ENCODE measurements around the gene ARHGAP21. TPM values are rescaled to one million over a fixed set of nuclear protein-coding genes. Genes with fewer than 3 reads are reported as not detected.

ARHGAP21 gene
- total and polyA plus RNA-seq, 2 experiments from 2014 or later, result 28.7 to 176 TPM

GRCh38 chr10:24700948-24701347 is 22.7 kb downstream of the ARHGAP21 start:
- peaks cover 100% of the 10 kb centered on the region for H3K79me2 ChIP-seq (ENCODE audit: insufficient read depth)
- whole genome bisulfite sequencing, 2 experiments (ENCODE audit: low coverage in 1 of 2, low lambda C conversion rate in 2 of 2, missing lambda C conversion rate in 2 of 2), result 97 to 98% methylated on average over 6 of the region's 6 CpGs
- H3K4me3 ChIP-seq, result no peak overlapping the region
- peaks cover 41% of the 10 kb centered on the region for H3F3A ChIP-seq (ENCODE audit: insufficient read depth)
- H4K20me1 ChIP-seq (ENCODE audit: insufficient read depth), result peaks cover 23% of the 10 kb centered on the region
- H3K4me2 ChIP-seq (ENCODE audit: unreplicated experiment), result peak overlapping the region; percentile 8
- H3K4me1 ChIP-seq (ENCODE audit: insufficient read depth), result peaks cover 47% of the 10 kb centered on the region
- H3K9me2 ChIP-seq (ENCODE audit: insufficient read depth), result no peaks in the 10 kb centered on the region
- TF ChIP-seq EZH2phosphoT487 (IDR thresholded peaks at IDR 0.05; ENCODE audit: insufficient read depth, low read depth), result no peak
- TF ChIP-seq EZH2 (IDR thresholded peaks at IDR 0.05; ENCODE audit: insufficient read depth, poor library complexity, severe bottlenecking), result no peak
- no peak overlapping the region for H2AFZ ChIP-seq
- no peak overlapping the region for H3K27ac ChIP-seq
- no peaks in the 10 kb centered on the region for H3K27me3 ChIP-seq (replicated peaks; ENCODE audit: insufficient read depth)
- in situ Hi-C loops (cut with MboI), result no loop called here
- no peaks in the 10 kb centered on the region; the same call in 1 of the 2 replicates for H3K36me3 ChIP-seq (ENCODE audit: low read depth)
- no peak overlapping the region for H3K9ac ChIP-seq
- DNase-seq, result no peak
- H3K9me3 ChIP-seq (ENCODE audit: low read depth), result no peaks in the 10 kb centered on the region

- WGBS, 2 experiments (ENCODE audit: low coverage in 1 of 2, low lambda C conversion rate in 2 of 2, missing lambda C conversion rate in 2 of 2), result 85 to 88% methylated on average over 3 of the region's 3 CpGs
Observed at GRCh38 chr10:24698270-24698669, 25.4 kb downstream of the ARHGAP21 start.

DNA sequence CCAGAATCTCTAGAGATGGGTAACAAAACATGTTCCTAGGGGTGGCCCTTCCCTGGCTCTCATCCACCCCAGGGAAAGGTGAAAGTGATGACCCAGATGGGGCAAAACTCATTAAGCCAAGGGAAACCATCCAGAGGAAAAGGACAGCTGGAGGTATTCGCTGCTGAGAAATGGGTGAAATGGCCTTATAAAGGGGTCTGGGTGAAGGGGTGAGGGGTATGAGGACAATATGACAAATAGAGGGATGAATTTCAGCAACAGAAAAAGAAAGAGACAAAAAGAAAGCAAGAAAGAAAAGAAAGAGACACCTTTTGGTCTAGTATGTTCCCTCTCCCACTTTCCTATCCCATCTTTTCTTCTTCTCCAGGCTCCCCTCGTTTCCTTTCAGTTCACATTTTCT is 26.6 kb downstream of the ARHGAP21 start:
- peaks cover 12% of the 10 kb centered on the region; the same call in 1 of the 2 replicates for H3K4me1 ChIP-seq (ENCODE audit: insufficient read depth)
- in situ Hi-C loops (cut with MboI), result no loop called here
- H3K9me2 ChIP-seq (ENCODE audit: insufficient read depth), result no peaks in the 10 kb centered on the region
- no peaks in the 10 kb centered on the region for H3K27me3 ChIP-seq (replicated peaks; ENCODE audit: insufficient read depth)
- no peak overlapping the region for H3K9ac ChIP-seq
- H4K20me1 ChIP-seq (ENCODE audit: insufficient read depth), result peaks cover 10% of the 10 kb centered on the region
- no peak overlapping the region for H3K4me2 ChIP-seq (ENCODE audit: unreplicated experiment)
- H3K9me3 ChIP-seq (ENCODE audit: low read depth), result no peaks in the 10 kb centered on the region
- 100% methylated on average over 2 of the region's 2 CpGs for WGBS, 2 experiments (ENCODE audit: low coverage in 1 of 2, low lambda C conversion rate in 2 of 2, missing lambda C conversion rate in 2 of 2)
- DNase-seq, result no peak
- H3F3A ChIP-seq (ENCODE audit: insufficient read depth), result peaks cover 10% of the 10 kb centered on the region; the same call in 1 of the 2 replicates
- H3K27ac ChIP-seq, result no peak overlapping the region
- H3K79me2 ChIP-seq (ENCODE audit: insufficient read depth), result peaks cover 100% of the 10 kb centered on the region
- TF ChIP-seq EZH2phosphoT487 (IDR thresholded peaks at IDR 0.05; ENCODE audit: insufficient read depth, low read depth) (no peak), EZH2 (IDR thresholded peaks at IDR 0.05; ENCODE audit: insufficient read depth, poor library complexity, severe bottlenecking) (no peak)
- H3K36me3 ChIP-seq (ENCODE audit: low read depth), result no peaks in the 10 kb centered on the region; the same call in 1 of the 2 replicates
- H3K4me3 ChIP-seq, result no peak overlapping the region
- H2AFZ ChIP-seq, result no peak overlapping the region

More at GRCh38 chr10:24698270-24698669, 25.4 kb downstream of the ARHGAP21 start:
- Histone ChIP-seq H3K4me3 (no peak overlapping the region), H3K9ac (no peak overlapping the region), H3F3A (ENCODE audit: insufficient read depth) (peaks cover 20% of the 10 kb centered on the region; the same call in 1 of the 2 replicates), H3K4me1 (ENCODE audit: insufficient read depth) (peaks cover 20% of the 10 kb centered on the region), H2AFZ (no peak overlapping the region), H3K9me2 (ENCODE audit: insufficient read depth) (no peaks in the 10 kb centered on the region), H4K20me1 (ENCODE audit: insufficient read depth) (peaks cover 12% of the 10 kb centered on the region), H3K27ac (no peak overlapping the region), H3K9me3 (ENCODE audit: low read depth) (no peaks in the 10 kb centered on the region), H3K79me2 (ENCODE audit: insufficient read depth) (peaks cover 100% of the 10 kb centered on the region), H3K27me3 (replicated peaks; ENCODE audit: insufficient read depth) (no peaks in the 10 kb centered on the region), H3K36me3 (ENCODE audit: low read depth) (no peaks in the 10 kb centered on the region; the same call in 1 of the 2 replicates), H3K4me2 (ENCODE audit: unreplicated experiment) (no peak overlapping the region)
- in situ Hi-C loops (cut with MboI), result no loop called here
- no peak for DNase-seq
- no peak for TF ChIP-seq EZH2phosphoT487 (IDR thresholded peaks at IDR 0.05; ENCODE audit: insufficient read depth, low read depth)
- no peak for TF ChIP-seq EZH2 (IDR thresholded peaks at IDR 0.05; ENCODE audit: insufficient read depth, poor library complexity, severe bottlenecking)

DNA sequence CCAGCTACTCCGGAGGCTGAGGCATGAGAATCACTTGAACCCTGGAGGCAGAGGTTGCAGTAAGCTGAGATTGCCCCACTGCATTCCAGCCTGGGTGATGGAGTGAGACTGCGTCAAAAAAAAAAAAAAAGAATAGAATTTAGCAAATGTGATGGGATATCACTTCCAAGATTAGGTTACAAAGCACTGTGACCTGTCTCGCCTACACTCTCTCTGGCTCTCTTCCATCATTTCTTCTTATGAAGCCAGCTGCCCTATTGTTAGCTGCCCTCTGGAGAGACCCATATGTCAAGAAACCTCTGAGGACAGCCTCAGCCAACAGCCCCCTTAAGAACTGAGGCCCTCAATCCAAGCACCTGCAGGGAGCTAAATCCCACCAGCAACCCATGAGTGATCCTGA is 28.2 kb downstream of the ARHGAP21 start:
- H3F3A ChIP-seq (ENCODE audit: insufficient read depth), result 0 out of 2 replicates have a peak, but pooled peaks cover 3% of the 10 kb centered on the region
- 85 to 92% methylated on average over 3 of the region's 3 CpGs for WGBS, 2 experiments (ENCODE audit: low coverage in 1 of 2, low lambda C conversion rate in 2 of 2, missing lambda C conversion rate in 2 of 2)
- no peaks in the 10 kb centered on the region for H3K36me3 ChIP-seq (ENCODE audit: low read depth)
- no peaks in the 10 kb centered on the region for H3K9me3 ChIP-seq (ENCODE audit: low read depth)
- H3K4me3 ChIP-seq, result no peak overlapping the region
- H3K9me2 ChIP-seq (ENCODE audit: insufficient read depth), result no peaks in the 10 kb centered on the region
- H3K79me2 ChIP-seq (ENCODE audit: insufficient read depth), result peaks cover 100% of the 10 kb centered on the region
- in situ Hi-C loops (cut with MboI), result no loop called here
- TF ChIP-seq EZH2phosphoT487 (IDR thresholded peaks at IDR 0.05; ENCODE audit: insufficient read depth, low read depth) (no peak), EZH2 (IDR thresholded peaks at IDR 0.05; ENCODE audit: insufficient read depth, poor library complexity, severe bottlenecking) (no peak)
- no peak for DNase-seq
- no peaks in the 10 kb centered on the region for H3K27me3 ChIP-seq (replicated peaks; ENCODE audit: insufficient read depth)
- no peak overlapping the region for H3K27ac ChIP-seq
- H3K4me2 ChIP-seq (ENCODE audit: unreplicated experiment), result no peak overlapping the region
- H2AFZ ChIP-seq, result no peak overlapping the region
- H3K4me1 ChIP-seq (ENCODE audit: insufficient read depth), result peaks cover 13% of the 10 kb centered on the region; the same call in 1 of the 2 replicates
- no peak overlapping the region for H3K9ac ChIP-seq
- H4K20me1 ChIP-seq (ENCODE audit: insufficient read depth), result peaks cover 17% of the 10 kb centered on the region

Measured in GM23248 (cell line).